Suprapubic skin (tissue), 4 donors: ENCODE data around the gene ATP6AP1.

Source experiments
- EP300 ChIP-seq: sonication (generic); formaldehyde crosslinking; IDR thresholded peaks from one replicate; pipeline ENCODE4 v1.6.1; 2017; ENCODE audit warnings: antibody characterized with exemption
- POLR2A ChIP-seq, 2 donors: fragments of 450-650 bp; IDR thresholded peaks; one replicate each; pipeline ENCODE4 v1.6.1; 2017; ENCODE audit warnings: antibody characterized with exemption in 2 of 2, mild to moderate bottlenecking in 2 of 2, moderate library complexity in 2 of 2
- POLR2AphosphoS5 ChIP-seq, 3 donors: sonication (generic); formaldehyde crosslinking; IDR thresholded peaks; one replicate each; pipeline ENCODE4 v1.6.1; 2017; ENCODE audit warnings: antibody characterized with exemption in 3 of 3
- TF ChIP-seq, protein P1 (sequence below), 2 donors: fragments of 200-600 bp in 1 of 2; fragments of 450-650 bp in 1 of 2; sonication (generic) in 1 of 2; IDR thresholded peaks; one replicate each; pipeline ENCODE4 v1.5.1; 2016 to 2019; ENCODE audit warnings: antibody characterized with exemption in 2 of 2, mild to moderate bottlenecking in 1 of 2, moderate library complexity in 1 of 2

DNA sequence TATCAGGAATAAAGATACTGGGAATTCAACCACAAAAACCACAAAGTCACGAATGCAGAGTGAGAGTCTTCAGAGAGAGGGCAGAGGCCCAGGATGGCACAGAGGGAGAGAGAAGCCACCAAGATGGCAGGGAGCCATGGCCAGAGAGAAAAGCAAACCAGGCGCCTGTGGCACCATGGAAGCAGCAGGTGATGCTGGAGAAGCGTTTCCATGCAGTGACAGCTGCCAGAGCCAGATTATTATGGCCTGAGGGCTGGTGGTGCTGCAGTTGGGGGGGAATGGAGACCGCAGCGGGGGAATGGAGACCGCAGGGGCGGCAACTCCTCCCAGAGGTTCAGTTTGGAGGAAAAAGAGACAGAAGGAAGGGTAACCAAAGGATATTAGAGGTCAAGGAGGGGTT is 11.3 kb upstream of the ATP6AP1 start:
- TF ChIP-seq, protein P1, sequence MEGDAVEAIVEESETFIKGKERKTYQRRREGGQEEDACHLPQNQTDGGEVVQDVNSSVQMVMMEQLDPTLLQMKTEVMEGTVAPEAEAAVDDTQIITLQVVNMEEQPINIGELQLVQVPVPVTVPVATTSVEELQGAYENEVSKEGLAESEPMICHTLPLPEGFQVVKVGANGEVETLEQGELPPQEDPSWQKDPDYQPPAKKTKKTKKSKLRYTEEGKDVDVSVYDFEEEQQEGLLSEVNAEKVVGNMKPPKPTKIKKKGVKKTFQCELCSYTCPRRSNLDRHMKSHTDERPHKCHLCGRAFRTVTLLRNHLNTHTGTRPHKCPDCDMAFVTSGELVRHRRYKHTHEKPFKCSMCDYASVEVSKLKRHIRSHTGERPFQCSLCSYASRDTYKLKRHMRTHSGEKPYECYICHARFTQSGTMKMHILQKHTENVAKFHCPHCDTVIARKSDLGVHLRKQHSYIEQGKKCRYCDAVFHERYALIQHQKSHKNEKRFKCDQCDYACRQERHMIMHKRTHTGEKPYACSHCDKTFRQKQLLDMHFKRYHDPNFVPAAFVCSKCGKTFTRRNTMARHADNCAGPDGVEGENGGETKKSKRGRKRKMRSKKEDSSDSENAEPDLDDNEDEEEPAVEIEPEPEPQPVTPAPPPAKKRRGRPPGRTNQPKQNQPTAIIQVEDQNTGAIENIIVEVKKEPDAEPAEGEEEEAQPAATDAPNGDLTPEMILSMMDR (IDR thresholded peaks at IDR 0.05) = no peak
- TF ChIP-seq POLR2A (IDR thresholded peaks at IDR 0.05) (no peak), EP300 (no peak), POLR2AphosphoS5 (IDR thresholded peaks at IDR 0.05) (no peak)
